Measurements from ENCODE around the gene LSAMP. TPM values are rescaled to one million over a fixed set of nuclear protein-coding genes. Genes with fewer than 3 reads are reported as not detected.
"Not testable (repeated sequence)": the region's sequence is repeated elsewhere in the genome, so short reads cannot be mapped to it uniquely, and the experiment has no call there.

Gene LSAMP

GRCh38 chr3:115760716-115761115 is 684.6 kb downstream of the LSAMP start:
- Histone ChIP-seq H3K23ac (ENCODE audit: low read length in 2 of 2) (no peak overlapping the region), H2BK120ac (ENCODE audit: low read depth, low read length) (no peak overlapping the region), H3K79me1 (replicated peaks; ENCODE audit: low read length, poor library complexity, severe bottlenecking) (no peaks in the 10 kb centered on the region), H3K36me3 (ENCODE audit: control insufficient read depth in 1 of 2, insufficient read depth in 2 of 2, low read depth in 1 of 2, low read length in 2 of 2) (no peaks in the 10 kb centered on the region), H2BK15ac (ENCODE audit: low read depth, poor library complexity, severe bottlenecking) (no peak overlapping the region), H3K27ac (ENCODE audit: low read length, poor library complexity, severe bottlenecking) (no peak overlapping the region), H3K9me3 (ENCODE audit: control insufficient read depth, low read length) (no peaks in the 10 kb centered on the region), H3K4ac (ENCODE audit: low read depth in 1 of 2, low read length in 2 of 2) (no peak overlapping the region), H2AFZ (ENCODE audit: low read depth, low read length) (peak overlapping the region; percentile 14), H2BK12ac (ENCODE audit: low read length in 2 of 2) (no peak overlapping the region), H3K14ac (ENCODE audit: low read length in 2 of 2) (no peak overlapping the region), H3K9ac (ENCODE audit: low read length) (no peak overlapping the region), H3K4me2 (ENCODE audit: low read length, poor library complexity, severe bottlenecking) (no peak overlapping the region), H3K27me3 (ENCODE audit: control insufficient read depth in 1 of 2, insufficient read depth in 1 of 2, low read length in 2 of 2) (peaks cover 0 to 5% of the 10 kb centered on the region in 2 experiments), H2BK5ac (ENCODE audit: low read depth, low read length, poor library complexity, severe bottlenecking) (no peak overlapping the region), H3K4me1 (ENCODE audit: control insufficient read depth, insufficient read depth, low read depth, low read length) (peaks cover 2% of the 10 kb centered on the region), H4K91ac (ENCODE audit: low read length) (no peak overlapping the region), H3K4me3 (ENCODE audit: insufficient read depth in 1 of 2, low read depth in 1 of 2, low read length in 2 of 2) (no peak overlapping the region), H4K8ac (ENCODE audit: low read length) (no peak overlapping the region), H2AK5ac (ENCODE audit: low read length, severe bottlenecking) (no peak overlapping the region), H3K18ac (ENCODE audit: low read depth in 1 of 2, low read length in 2 of 2) (no peak overlapping the region)
- no peak for DNase-seq
- WGBS, result 92% methylated on average over 3 of the region's 3 CpGs

GRCh38 chr3:115758076-115758763 is 687.1 kb downstream of the LSAMP start:
- H3K27ac ChIP-seq (ENCODE audit: low read length, poor library complexity, severe bottlenecking), result no peak overlapping the region
- H3K4ac ChIP-seq (ENCODE audit: low read depth in 1 of 2, low read length in 2 of 2), result no peak overlapping the region
- H3K9me3 ChIP-seq (ENCODE audit: control insufficient read depth, low read length), result no peaks in the 10 kb centered on the region
- H2AFZ ChIP-seq (ENCODE audit: low read depth, low read length), result no peak overlapping the region
- no peaks in the 10 kb centered on the region for H3K36me3 ChIP-seq (ENCODE audit: control insufficient read depth in 1 of 2, insufficient read depth in 2 of 2, low read depth in 1 of 2, low read length in 2 of 2)
- H3K9ac ChIP-seq (ENCODE audit: low read length), result no peak overlapping the region
- H2AK5ac ChIP-seq (ENCODE audit: low read length, severe bottlenecking), result no peak overlapping the region
- H4K91ac ChIP-seq (ENCODE audit: low read length), result no peak overlapping the region
- H2BK120ac ChIP-seq (ENCODE audit: low read depth, low read length), result no peak overlapping the region
- H3K79me1 ChIP-seq (replicated peaks; ENCODE audit: low read length, poor library complexity, severe bottlenecking), result no peaks in the 10 kb centered on the region
- H3K4me1 ChIP-seq (ENCODE audit: control insufficient read depth, insufficient read depth, low read depth, low read length), result peaks cover 2% of the 10 kb centered on the region
- WGBS, result 82% methylated on average over 1 of the region's 1 CpG
- no peak overlapping the region for H4K8ac ChIP-seq (ENCODE audit: low read length)
- peaks cover 0 to 5% of the 10 kb centered on the region in 2 experiments for H3K27me3 ChIP-seq (ENCODE audit: control insufficient read depth in 1 of 2, insufficient read depth in 1 of 2, low read length in 2 of 2)
- no peak overlapping the region for H3K23ac ChIP-seq (ENCODE audit: low read length in 2 of 2)
- no peak overlapping the region for H3K4me3 ChIP-seq (ENCODE audit: insufficient read depth in 1 of 2, low read depth in 1 of 2, low read length in 2 of 2)
- H2BK5ac ChIP-seq (ENCODE audit: low read depth, low read length, poor library complexity, severe bottlenecking), result no peak overlapping the region
- no peak overlapping the region for H3K14ac ChIP-seq (ENCODE audit: low read length in 2 of 2)
- no peak overlapping the region for H2BK12ac ChIP-seq (ENCODE audit: low read length in 2 of 2)
- no peak overlapping the region for H3K18ac ChIP-seq (ENCODE audit: low read depth in 1 of 2, low read length in 2 of 2)
- DNase-seq, result no peak
- no peak overlapping the region for H2BK15ac ChIP-seq (ENCODE audit: low read depth, poor library complexity, severe bottlenecking)
- H3K4me2 ChIP-seq (ENCODE audit: low read length, poor library complexity, severe bottlenecking), result peak overlapping the region; percentile 34

- not testable (repeated sequence) for H2BK5ac ChIP-seq (ENCODE audit: low read depth, low read length, poor library complexity, severe bottlenecking); H3K79me1 ChIP-seq (replicated peaks; ENCODE audit: low read length, poor library complexity, severe bottlenecking); H3K27me3 ChIP-seq (ENCODE audit: control insufficient read depth in 1 of 2, insufficient read depth in 1 of 2, low read length in 2 of 2); H3K36me3 ChIP-seq (ENCODE audit: control insufficient read depth in 1 of 2, insufficient read depth in 2 of 2, low read depth in 1 of 2, low read length in 2 of 2); H3K4me3 ChIP-seq (ENCODE audit: insufficient read depth in 1 of 2, low read depth in 1 of 2, low read length in 2 of 2); H3K4ac ChIP-seq (ENCODE audit: low read depth in 1 of 2, low read length in 2 of 2); H3K23ac ChIP-seq (ENCODE audit: low read length in 2 of 2); H4K8ac ChIP-seq (ENCODE audit: low read length); H2AFZ ChIP-seq (ENCODE audit: low read depth, low read length); H3K4me2 ChIP-seq (ENCODE audit: low read length, poor library complexity, severe bottlenecking); H2AK5ac ChIP-seq (ENCODE audit: low read length, severe bottlenecking); H2BK12ac ChIP-seq (ENCODE audit: low read length in 2 of 2); H2BK120ac ChIP-seq (ENCODE audit: low read depth, low read length); H3K9ac ChIP-seq (ENCODE audit: low read length); H3K9me3 ChIP-seq (ENCODE audit: control insufficient read depth, low read length); H3K14ac ChIP-seq (ENCODE audit: low read length in 2 of 2); DNase-seq; H3K4me1 ChIP-seq (ENCODE audit: control insufficient read depth, insufficient read depth, low read depth, low read length); H2BK15ac ChIP-seq (ENCODE audit: low read depth, poor library complexity, severe bottlenecking); H3K18ac ChIP-seq (ENCODE audit: low read depth in 1 of 2, low read length in 2 of 2); H4K91ac ChIP-seq (ENCODE audit: low read length); H3K27ac ChIP-seq (ENCODE audit: low read length, poor library complexity, severe bottlenecking)
- WGBS, result 80% methylated on average over 1 of the region's 1 CpG
Observed at GRCh38 chr3:115752978-115753377, 692.3 kb downstream of the LSAMP start.

Small RNAs within 50 kb of the gene (small RNA-seq; reads per million reads assigned to genes)
- not detected for gene RN7SL815P (ENCODE audit: low read depth)

Measured in mesenchymal stem cell (in vitro differentiated cells and primary cell).